Astrocyte of the cerebellum (primary cell): ENCODE data around the gene JAKMIP2.
A peak's percentile ranks its signal among the peaks of the same experiment; 100 is the strongest.

ENCODE experiments used
- DNase-seq: peaks from one replicate; pipeline ENCODE4 v3.0.0-alpha.2; 2011; ENCODE audit warnings: low read depth
- H3K4me3 ChIP-seq: 2 replicates; pipeline ENCODE4 v1.5.1; 2011; ENCODE audit warnings: mild to moderate bottlenecking, low read depth, low read length, moderate library complexity
- in situ Hi-C: cut with HindIII; loops from 2 replicates; pipeline ENCODE4 v1.10.0; 2017; ENCODE audit warnings: low sequenced_read_pairs
- TF ChIP-seq, protein P1 (sequence below): IDR thresholded peaks from 2 replicates; pipeline ENCODE4 v1.5.1; 2012; ENCODE audit warnings: low read length, low read depth, moderate library complexity, mild to moderate bottlenecking; ENCODE audit errors: missing control alignments

Gene JAKMIP2

DNA sequence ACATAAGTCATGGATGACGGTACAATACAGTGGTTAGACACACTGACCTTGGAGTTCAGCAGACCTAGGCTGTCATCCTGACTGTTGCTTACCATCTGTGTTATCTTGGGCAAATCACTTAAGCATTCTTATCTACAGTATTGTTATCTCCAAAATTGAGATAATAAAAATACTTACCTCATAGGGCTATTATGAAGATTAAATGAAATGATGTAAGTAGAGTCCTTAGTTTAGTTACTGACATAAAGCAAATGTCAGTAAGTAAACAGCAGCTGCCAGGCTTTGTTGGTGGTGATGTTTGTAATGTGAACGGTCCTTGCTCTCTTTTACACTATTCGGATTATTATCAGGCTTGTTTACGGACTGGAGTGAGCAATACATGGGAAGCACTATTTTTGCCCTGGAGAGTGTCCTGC, 165.3 kb downstream of the JAKMIP2 start:
- H3K4me3 ChIP-seq = no peak overlapping the region
- DNase-seq = no peak
- in situ Hi-C loops = no loop called here
- TF ChIP-seq, protein P1, sequence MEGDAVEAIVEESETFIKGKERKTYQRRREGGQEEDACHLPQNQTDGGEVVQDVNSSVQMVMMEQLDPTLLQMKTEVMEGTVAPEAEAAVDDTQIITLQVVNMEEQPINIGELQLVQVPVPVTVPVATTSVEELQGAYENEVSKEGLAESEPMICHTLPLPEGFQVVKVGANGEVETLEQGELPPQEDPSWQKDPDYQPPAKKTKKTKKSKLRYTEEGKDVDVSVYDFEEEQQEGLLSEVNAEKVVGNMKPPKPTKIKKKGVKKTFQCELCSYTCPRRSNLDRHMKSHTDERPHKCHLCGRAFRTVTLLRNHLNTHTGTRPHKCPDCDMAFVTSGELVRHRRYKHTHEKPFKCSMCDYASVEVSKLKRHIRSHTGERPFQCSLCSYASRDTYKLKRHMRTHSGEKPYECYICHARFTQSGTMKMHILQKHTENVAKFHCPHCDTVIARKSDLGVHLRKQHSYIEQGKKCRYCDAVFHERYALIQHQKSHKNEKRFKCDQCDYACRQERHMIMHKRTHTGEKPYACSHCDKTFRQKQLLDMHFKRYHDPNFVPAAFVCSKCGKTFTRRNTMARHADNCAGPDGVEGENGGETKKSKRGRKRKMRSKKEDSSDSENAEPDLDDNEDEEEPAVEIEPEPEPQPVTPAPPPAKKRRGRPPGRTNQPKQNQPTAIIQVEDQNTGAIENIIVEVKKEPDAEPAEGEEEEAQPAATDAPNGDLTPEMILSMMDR = no peak

DNA sequence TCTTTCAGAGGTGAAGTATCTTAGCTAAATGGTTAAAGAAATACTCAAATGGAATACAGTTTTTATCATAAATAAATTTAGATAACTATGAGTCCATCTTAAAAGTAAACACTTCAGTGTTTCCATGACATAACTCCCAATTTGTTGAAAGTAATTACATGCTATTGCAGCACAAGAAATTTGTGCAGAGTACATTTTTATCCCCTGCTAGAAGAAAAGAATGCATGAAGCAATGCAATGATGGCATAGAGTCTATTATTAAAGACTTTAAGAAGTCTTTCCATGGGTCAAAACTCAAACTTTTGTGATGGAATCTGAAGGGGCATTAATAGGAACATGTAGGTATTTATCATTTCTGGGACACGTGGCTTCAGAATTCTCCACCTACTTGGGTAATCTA, 166.1 kb downstream of the JAKMIP2 start:
- H3K4me3 ChIP-seq = no peak overlapping the region
- DNase-seq = no peak
- TF ChIP-seq, protein P1 = no peak
- in situ Hi-C loops = no loop called here

DNA sequence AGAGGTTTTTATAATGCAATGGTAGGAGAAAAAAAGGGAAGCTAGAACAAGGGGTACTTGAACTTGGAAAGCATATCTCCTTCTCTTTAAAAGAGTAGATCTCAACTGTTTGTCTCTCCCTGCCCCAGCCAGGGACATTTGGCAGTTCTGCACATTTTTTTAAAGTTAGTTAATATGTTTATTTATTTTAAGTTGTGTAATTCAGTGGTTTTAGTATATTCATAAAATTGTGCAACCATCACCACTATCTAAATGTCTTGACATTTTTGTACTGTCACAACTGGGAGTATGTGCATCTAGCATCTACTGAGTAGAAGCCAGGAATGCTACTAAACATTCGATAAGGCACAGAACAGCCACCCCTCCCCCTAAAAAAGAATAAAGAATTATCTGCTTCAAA, 169.2 kb downstream of the JAKMIP2 start:
- DNase-seq = peak; percentile 2
- in situ Hi-C loops = no loop called here
- TF ChIP-seq, protein P1 = no peak
- no peak overlapping the region for H3K4me3 ChIP-seq

DNA sequence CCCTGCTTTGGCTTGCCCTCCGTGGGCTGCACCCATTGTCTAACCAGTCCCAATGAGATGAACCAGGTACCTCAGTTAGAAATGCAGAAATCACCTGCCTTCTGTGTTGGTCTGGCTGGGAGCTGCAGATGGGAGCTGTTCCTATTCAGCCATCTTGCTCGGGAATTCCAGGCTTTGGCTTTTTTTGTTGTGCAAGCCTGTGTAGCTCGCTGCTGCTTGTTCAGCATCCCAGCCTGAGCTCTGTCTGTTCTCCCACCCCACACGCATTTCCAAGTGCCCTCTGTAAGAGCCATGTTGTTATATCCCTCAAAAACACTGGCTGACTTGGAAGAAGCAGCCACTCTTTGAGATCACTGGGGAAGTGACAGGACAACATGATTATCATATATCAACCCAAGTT, 171.0 kb downstream of the JAKMIP2 start:
- TF ChIP-seq, protein P1 = no peak

DNA sequence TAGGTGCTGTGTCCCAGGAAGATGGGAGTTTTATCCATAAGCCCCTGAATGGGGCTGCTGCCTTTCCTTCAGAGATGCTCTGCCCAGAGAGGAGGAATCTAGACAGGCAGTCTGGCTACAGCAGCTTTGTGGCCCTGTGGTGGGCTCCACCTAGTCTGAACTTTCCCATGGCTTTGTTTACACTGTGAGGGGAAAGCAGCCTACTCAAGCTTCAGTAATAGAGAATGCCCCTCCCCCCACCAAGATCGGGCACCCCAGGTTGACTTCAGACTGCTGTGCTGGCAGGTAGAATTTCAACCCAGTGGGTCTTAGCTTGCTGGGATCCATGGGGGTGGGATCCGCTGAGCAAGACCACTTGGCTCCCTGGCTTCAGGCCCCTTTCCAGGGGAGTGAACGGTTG, 171.7 kb downstream of the JAKMIP2 start:
- no peak for DNase-seq
- no peak overlapping the region for H3K4me3 ChIP-seq
- TF ChIP-seq, protein P1 = no peak
- in situ Hi-C loops = no loop called here

More for the DNA sequence above, 171.0 kb downstream of the JAKMIP2 start:
- in situ Hi-C loops = no loop called here
- no peak for DNase-seq
- no peak overlapping the region for H3K4me3 ChIP-seq

DNA sequence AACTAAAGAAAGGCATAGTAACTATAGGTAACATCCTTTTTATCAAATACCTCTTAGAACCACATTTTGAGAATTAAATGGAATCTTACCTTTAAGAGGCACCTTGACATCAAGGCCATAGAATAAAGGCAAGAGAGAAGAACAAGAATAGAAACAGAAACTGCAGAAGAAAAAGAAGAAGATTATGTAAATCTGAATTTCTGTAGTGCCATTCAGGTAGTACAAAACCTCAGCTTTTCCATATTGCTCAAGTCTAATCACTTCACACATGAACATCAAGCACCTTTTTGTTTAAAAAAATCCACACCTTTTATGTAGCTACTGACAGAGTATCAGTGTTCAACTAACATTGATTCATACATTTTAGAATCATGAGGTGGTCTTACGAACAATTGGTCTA, 180.9 kb downstream of the JAKMIP2 start:
- H3K4me3 ChIP-seq = no peak overlapping the region
- TF ChIP-seq, protein P1 = no peak
- DNase-seq = no peak
- in situ Hi-C loops = no loop called here

DNA sequence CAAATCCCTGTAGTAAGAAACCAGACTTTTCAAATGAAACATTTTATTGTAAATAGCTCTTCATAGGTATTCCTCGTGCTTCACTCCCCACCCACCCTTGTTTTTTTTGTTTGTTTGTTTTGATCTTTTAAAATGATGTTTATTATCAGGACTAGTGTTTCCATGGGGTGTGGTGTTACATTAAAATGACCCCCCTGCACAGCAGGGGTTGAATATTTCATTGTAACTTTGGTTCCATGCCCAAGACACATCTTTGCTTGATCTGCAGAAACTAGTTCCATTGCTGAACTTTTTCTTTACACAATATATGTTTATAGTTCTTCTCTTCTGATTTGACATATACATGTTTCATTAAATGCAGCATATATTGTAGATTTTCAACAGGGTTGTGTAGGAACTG, 191.4 kb downstream of the JAKMIP2 start:
- in situ Hi-C loops = loop anchor here (25.0 kb wide), 1 partner anchor 1104 kb away; no protein-coding TSS in a partner anchor
- TF ChIP-seq, protein P1 = no peak
- no peak for DNase-seq
- no peak overlapping the region for H3K4me3 ChIP-seq
